Measurements from ENCODE around the gene NFATC2.

NFATC2 gene

DNA sequence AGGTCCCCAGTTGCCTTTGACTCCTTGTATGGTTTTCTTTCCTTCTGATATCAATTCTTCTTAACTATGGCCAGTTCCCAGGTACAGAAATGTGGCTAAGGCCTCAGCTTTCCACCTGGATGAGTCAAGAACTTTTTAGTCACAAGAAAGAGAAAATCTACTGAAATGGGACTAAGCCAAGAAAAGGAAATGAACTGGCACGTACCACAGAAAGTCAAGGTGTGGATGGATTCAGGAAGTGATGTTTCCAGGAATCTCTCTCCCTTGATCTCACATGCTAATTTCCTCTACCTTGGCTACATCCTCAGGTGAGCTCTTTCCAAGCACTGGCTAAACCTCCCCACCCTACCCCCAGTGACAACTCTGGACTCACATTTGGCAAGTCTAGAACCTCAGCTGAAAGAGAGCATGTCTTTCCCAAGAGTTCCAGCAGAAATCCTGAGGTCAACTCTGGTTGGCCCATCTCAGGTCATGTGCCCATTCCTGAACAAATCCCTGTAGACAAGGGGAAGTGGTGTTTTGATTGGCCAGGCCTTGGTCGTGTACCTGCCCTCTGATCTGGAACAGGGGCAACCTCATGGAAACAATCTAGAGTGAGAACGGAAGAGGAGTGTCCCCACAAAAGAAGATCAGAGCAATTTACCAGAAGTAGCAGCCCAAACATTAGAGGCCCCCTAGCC lies 205.3 kb downstream of the NFATC2 start:
- no peak overlapping the region for H3K27ac ChIP-seq (ENCODE audit: low read depth, low read length)
- H3K4me3 ChIP-seq (ENCODE audit: low read depth, low read length), result no peak overlapping the region
- H3K4me1 ChIP-seq (ENCODE audit: control insufficient read depth, insufficient read depth, low read length), result no peaks in the 10 kb centered on the region; the same call in 1 of the 2 replicates
- H3K36me3 ChIP-seq (ENCODE audit: control insufficient read depth, insufficient read depth, low read length), result no peaks in the 10 kb centered on the region
- H3K9me3 ChIP-seq (ENCODE audit: control insufficient read depth, insufficient read depth, low read depth, low read length), result no peaks in the 10 kb centered on the region
- H3K9ac ChIP-seq (ENCODE audit: low read length), result no peak overlapping the region
- H3K27me3 ChIP-seq (ENCODE audit: control insufficient read depth, insufficient read depth, low read length), result no peaks in the 10 kb centered on the region
